WTC11 (cell line): Measurements from ENCODE around the gene CEACAM19.
"Not testable (repeated sequence)": the region's sequence is repeated elsewhere in the genome, so short reads cannot be mapped to it uniquely, and the experiment has no call there.

Experiments used
- ATF2 ChIP-seq: sonication (generic); formaldehyde crosslinking; IDR thresholded peaks from 2 replicates; pipeline ENCODE4 v1.8.1; 2022; ENCODE audit warnings: low read depth, missing genetic modification reagents, borderline replicate concordance
- CTCF ChIP-seq: fragments of 200-600 bp; IDR thresholded peaks from 2 replicates; pipeline ENCODE4 v1.8.0; 2022; ENCODE audit warnings: antibody characterized with exemption
- NR1H2 ChIP-seq: sonication (generic); formaldehyde crosslinking; IDR thresholded peaks from 2 replicates; pipeline ENCODE4 v1.9.0; 2021; ENCODE audit warnings: mild to moderate bottlenecking, moderate library complexity, missing genetic modification reagents
- RORB ChIP-seq: fragments of 250-450 bp; sonication (Bioruptor Pico); IDR thresholded peaks from 2 replicates; pipeline ENCODE4 v1.9.0; 2021; ENCODE audit warnings: mild to moderate bottlenecking
- ZNF121 ChIP-seq: sonication (generic); formaldehyde crosslinking; IDR thresholded peaks from 2 replicates; pipeline ENCODE4 v1.8.0; 2023; ENCODE audit warnings: missing genetic modification reagents
- ZNF317 ChIP-seq: sonication (generic); formaldehyde crosslinking; IDR thresholded peaks from 2 replicates; pipeline ENCODE4 v1.8.1; 2023; ENCODE audit warnings: low read depth, mild to moderate bottlenecking, moderate library complexity, missing genetic modification reagents, borderline replicate concordance

GRCh38 chr19:44625637-44626036 is 45.6 kb upstream of the CEACAM19 start:
- TF ChIP-seq CTCF; NR1H2 (CRISPR knock-in tag); RORB; ZNF317 (CRISPR knock-in tag); ATF2 (CRISPR knock-in tag); ZNF121 (CRISPR knock-in tag): not testable (repeated sequence)
